Neural cell (in vitro differentiated cells): Measurements from ENCODE around the gene RANBP1. TPM values are rescaled to one million over a fixed set of nuclear protein-coding genes. Genes with fewer than 3 reads are reported as not detected.

Experiments used
- H2AFZ ChIP-seq: fragments of 200-600, 300-800 bp; sonication (generic), shearing (Covaris generic); 2 replicates; pipeline ENCODE4 v1.6.0; 2014; ENCODE audit warnings: low read depth, mild to moderate bottlenecking, antibody characterized with exemption, low read length, moderate library complexity
- H3F3A ChIP-seq: fragments of 200-600 bp; shearing (Covaris generic); 2 replicates; pipeline ENCODE4 v1.6.1; 2016; ENCODE audit warnings: mild to moderate bottlenecking, moderate library complexity, mixed read lengths, antibody characterized with exemption, low read length; ENCODE audit not compliant: insufficient read depth, poor library complexity, severe bottlenecking
- H3K27ac ChIP-seq: fragments of 200-600, 300-800 bp; sonication (generic), shearing (Covaris generic); 2 replicates; pipeline ENCODE4 v1.5.1; 2014; ENCODE audit warnings: mild to moderate bottlenecking, low read length, moderate library complexity
- H3K27me3 ChIP-seq: fragments of 300-800, 200-600 bp; sonication (generic), shearing (Covaris generic); 2 replicates; pipeline ENCODE4 v1.6.0; 2014; ENCODE audit warnings: mild to moderate bottlenecking, low read depth, low read length, moderate library complexity; ENCODE audit not compliant: insufficient read depth
- H3K36me3 ChIP-seq: fragments of 300-800, 200-600 bp; sonication (generic), shearing (Covaris generic); 2 replicates; pipeline ENCODE4 v1.5.1; 2014; ENCODE audit warnings: mild to moderate bottlenecking, antibody characterized with exemption, low read length, moderate library complexity; ENCODE audit not compliant: insufficient read depth
- H3K4me2 ChIP-seq: fragments of 300-800, 200-600 bp; sonication (generic), shearing (Covaris generic); 2 replicates; pipeline ENCODE4 v1.6.0; 2014; ENCODE audit warnings: mild to moderate bottlenecking, low read length
- H3K4me3 ChIP-seq: fragments of 300-800, 200-600 bp; sonication (generic), shearing (Covaris generic); 2 replicates; pipeline ENCODE4 v1.5.1; 2014; ENCODE audit warnings: mild to moderate bottlenecking, low read length, moderate library complexity
- H3K79me2 ChIP-seq: fragments of 200-600 bp; shearing (Covaris generic); replicated peaks from 2 replicates; pipeline ENCODE4 v1.6.0; 2014; ENCODE audit warnings: mild to moderate bottlenecking, low read length, moderate library complexity; ENCODE audit not compliant: insufficient read depth
- H3K9ac ChIP-seq: fragments of 300-800, 200-600 bp; sonication (generic), shearing (Covaris generic); 2 replicates; pipeline ENCODE4 v1.6.1; 2016; ENCODE audit warnings: mild to moderate bottlenecking, low read length, mixed read lengths
- H3K9me2 ChIP-seq: fragments of 200-600 bp; shearing (Covaris generic); 2 replicates; pipeline ENCODE4 v1.6.1; 2016; ENCODE audit warnings: mild to moderate bottlenecking, low read length, mixed read lengths; ENCODE audit not compliant: insufficient read depth
- H3K9me3 ChIP-seq: fragments of 200-600, 300-800 bp; sonication (generic), shearing (Covaris generic); 2 replicates; pipeline ENCODE4 v1.6.1; 2016; ENCODE audit warnings: mild to moderate bottlenecking, mixed run types, low read length, moderate library complexity, mixed read lengths
- H4K20me1 ChIP-seq: fragments of 200-600 bp; shearing (Covaris generic); 2 replicates; pipeline ENCODE4 v1.6.1; 2016; ENCODE audit warnings: mild to moderate bottlenecking, mixed run types; ENCODE audit not compliant: insufficient read depth
- EP300 ChIP-seq: fragments of 450-650 bp; conservative IDR thresholded peaks from 2 replicates; pipeline ENCODE4 v1.6.1; 2014; ENCODE audit warnings: antibody characterized with exemption, mild to moderate bottlenecking, moderate library complexity; ENCODE audit not compliant: poor library complexity, severe bottlenecking
- EZH2 ChIP-seq: fragments of 200-600, 300-800 bp; shearing (Covaris generic), sonication (generic); IDR thresholded peaks from 2 replicates; pipeline ENCODE4 v1.6.1; 2014; ENCODE audit warnings: antibody characterized with exemption, low read length, borderline replicate concordance, mild to moderate bottlenecking; ENCODE audit not compliant: insufficient read depth, poor library complexity, severe bottlenecking
- MXI1 ChIP-seq: fragments of 450-650 bp; conservative IDR thresholded peaks from 2 replicates; pipeline ENCODE4 v1.6.1; 2014; ENCODE audit warnings: antibody characterized with exemption, mild to moderate bottlenecking; ENCODE audit not compliant: poor library complexity, severe bottlenecking
- POLR2AphosphoS5 ChIP-seq: IDR thresholded peaks from 2 replicates; pipeline ENCODE4 v1.6.1; 2012
- RAD21 ChIP-seq: fragments of 450-650 bp; conservative IDR thresholded peaks from 2 replicates; pipeline ENCODE4 v1.6.1; 2014; ENCODE audit warnings: antibody characterized with exemption, mild to moderate bottlenecking, moderate library complexity
- SMC3 ChIP-seq: fragments of 450-650 bp; conservative IDR thresholded peaks from 2 replicates; pipeline ENCODE4 v1.6.1; 2014; ENCODE audit warnings: antibody characterized with exemption, mild to moderate bottlenecking, moderate library complexity; ENCODE audit not compliant: poor library complexity
- TAF1 ChIP-seq: IDR thresholded peaks from 2 replicates; pipeline ENCODE4 v1.6.1; 2012; ENCODE audit warnings: low read depth
- polyA plus RNA-seq: library from polyadenylated mRNA; depleted of rRNA; stranded (reverse); fragments of >200 nt; gene quantifications from 2 replicates; pipeline ENCODE4 v1.2.3, GENCODE V29; 2014
- small RNA-seq, 3 experiments: library from RNA; depleted of rRNA; stranded (forward); fragments of <200 nt; gene quantifications; one replicate each; pipeline ENCODE3, GENCODE V24; 2012
- TF ChIP-seq, protein P1 (sequence below): fragments of 450-650 bp; IDR thresholded peaks from 2 replicates; pipeline ENCODE4 v1.5.1; 2014; ENCODE audit warnings: antibody characterized with exemption, mild to moderate bottlenecking, moderate library complexity; ENCODE audit not compliant: poor library complexity, severe bottlenecking
- TF ChIP-seq, protein P2 (sequence below): IDR thresholded peaks from 2 replicates; pipeline ENCODE4 v1.6.1; 2012; ENCODE audit warnings: borderline replicate concordance

The RANBP1 gene
- polyA plus RNA-seq, 1 donor from 2014 or later, result 360 TPM

DNA sequence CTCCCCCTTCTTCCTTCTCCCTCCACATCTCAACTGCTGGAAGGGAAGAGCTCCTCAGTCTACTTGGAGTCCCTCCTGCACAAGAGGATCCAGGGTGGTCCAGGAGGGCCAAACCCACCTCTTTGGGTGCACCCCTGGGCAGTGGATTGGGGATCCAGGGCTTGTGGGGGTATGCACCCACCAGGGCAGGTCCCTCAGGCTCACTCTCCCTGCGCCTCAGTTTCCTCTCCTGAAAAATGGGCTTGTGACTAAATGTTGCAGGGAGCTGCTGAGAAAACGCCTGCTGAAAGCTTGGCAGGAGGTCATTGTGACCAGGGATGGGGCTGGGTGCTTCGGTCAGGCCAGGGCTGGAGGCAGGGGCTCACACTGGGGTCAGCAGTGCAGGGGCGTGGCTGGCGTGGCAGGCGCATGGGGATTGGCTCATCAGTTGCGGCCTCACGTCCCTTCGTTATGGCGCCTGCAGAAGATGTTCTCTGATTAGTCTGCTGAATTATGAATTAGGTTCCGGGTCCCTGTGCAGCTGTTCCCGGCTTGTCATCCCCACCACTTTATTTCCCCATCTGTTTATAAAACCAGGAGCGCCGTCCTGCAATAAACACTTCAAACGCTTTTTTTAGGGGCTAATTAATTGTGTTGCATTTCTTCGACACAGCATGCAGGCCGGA, 60.6 kb downstream of the RANBP1 start:
- no peaks in the 10 kb centered on the region for H4K20me1 ChIP-seq
- H3F3A ChIP-seq, result no peaks in the 10 kb centered on the region
- H3K79me2 ChIP-seq, result no peaks in the 10 kb centered on the region
- no peak overlapping the region for H3K27ac ChIP-seq
- H3K27me3 ChIP-seq, result no peaks in the 10 kb centered on the region
- H3K4me3 ChIP-seq, result no peak overlapping the region
- TF ChIP-seq MXI1 (no peak), EP300 (no peak), EZH2 (no peak), SMC3 (no peak), RAD21 (no peak), TAF1 (no peak), POLR2AphosphoS5 (no peak)
- TF ChIP-seq, protein P1, sequence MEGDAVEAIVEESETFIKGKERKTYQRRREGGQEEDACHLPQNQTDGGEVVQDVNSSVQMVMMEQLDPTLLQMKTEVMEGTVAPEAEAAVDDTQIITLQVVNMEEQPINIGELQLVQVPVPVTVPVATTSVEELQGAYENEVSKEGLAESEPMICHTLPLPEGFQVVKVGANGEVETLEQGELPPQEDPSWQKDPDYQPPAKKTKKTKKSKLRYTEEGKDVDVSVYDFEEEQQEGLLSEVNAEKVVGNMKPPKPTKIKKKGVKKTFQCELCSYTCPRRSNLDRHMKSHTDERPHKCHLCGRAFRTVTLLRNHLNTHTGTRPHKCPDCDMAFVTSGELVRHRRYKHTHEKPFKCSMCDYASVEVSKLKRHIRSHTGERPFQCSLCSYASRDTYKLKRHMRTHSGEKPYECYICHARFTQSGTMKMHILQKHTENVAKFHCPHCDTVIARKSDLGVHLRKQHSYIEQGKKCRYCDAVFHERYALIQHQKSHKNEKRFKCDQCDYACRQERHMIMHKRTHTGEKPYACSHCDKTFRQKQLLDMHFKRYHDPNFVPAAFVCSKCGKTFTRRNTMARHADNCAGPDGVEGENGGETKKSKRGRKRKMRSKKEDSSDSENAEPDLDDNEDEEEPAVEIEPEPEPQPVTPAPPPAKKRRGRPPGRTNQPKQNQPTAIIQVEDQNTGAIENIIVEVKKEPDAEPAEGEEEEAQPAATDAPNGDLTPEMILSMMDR, result no peak
- TF ChIP-seq, protein P2, sequence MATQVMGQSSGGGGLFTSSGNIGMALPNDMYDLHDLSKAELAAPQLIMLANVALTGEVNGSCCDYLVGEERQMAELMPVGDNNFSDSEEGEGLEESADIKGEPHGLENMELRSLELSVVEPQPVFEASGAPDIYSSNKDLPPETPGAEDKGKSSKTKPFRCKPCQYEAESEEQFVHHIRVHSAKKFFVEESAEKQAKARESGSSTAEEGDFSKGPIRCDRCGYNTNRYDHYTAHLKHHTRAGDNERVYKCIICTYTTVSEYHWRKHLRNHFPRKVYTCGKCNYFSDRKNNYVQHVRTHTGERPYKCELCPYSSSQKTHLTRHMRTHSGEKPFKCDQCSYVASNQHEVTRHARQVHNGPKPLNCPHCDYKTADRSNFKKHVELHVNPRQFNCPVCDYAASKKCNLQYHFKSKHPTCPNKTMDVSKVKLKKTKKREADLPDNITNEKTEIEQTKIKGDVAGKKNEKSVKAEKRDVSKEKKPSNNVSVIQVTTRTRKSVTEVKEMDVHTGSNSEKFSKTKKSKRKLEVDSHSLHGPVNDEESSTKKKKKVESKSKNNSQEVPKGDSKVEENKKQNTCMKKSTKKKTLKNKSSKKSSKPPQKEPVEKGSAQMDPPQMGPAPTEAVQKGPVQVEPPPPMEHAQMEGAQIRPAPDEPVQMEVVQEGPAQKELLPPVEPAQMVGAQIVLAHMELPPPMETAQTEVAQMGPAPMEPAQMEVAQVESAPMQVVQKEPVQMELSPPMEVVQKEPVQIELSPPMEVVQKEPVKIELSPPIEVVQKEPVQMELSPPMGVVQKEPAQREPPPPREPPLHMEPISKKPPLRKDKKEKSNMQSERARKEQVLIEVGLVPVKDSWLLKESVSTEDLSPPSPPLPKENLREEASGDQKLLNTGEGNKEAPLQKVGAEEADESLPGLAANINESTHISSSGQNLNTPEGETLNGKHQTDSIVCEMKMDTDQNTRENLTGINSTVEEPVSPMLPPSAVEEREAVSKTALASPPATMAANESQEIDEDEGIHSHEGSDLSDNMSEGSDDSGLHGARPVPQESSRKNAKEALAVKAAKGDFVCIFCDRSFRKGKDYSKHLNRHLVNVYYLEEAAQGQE, result no peak
- H3K9ac ChIP-seq, result no peak overlapping the region
- H2AFZ ChIP-seq, result no peak overlapping the region
- no peaks in the 10 kb centered on the region for H3K36me3 ChIP-seq
- no peaks in the 10 kb centered on the region for H3K9me3 ChIP-seq
- no peaks in the 10 kb centered on the region for H3K9me2 ChIP-seq
- no peak overlapping the region for H3K4me2 ChIP-seq

Small RNA genes within 50 kb of the gene (small RNA-seq; reads per million reads assigned to genes)
- gene MIR6816, result 0 to 9.3 (median 0.61) reads per million in 3 experiments
- gene RF00017, result 0 reads per million in 3 experiments
- 0 reads per million in 3 experiments for gene RF00599

Other genes with a start within 250 kb of the RANBP1 start
- gene COMT, start 174.3 kb upstream of the RANBP1 start, polyA plus RNA-seq, result 14.2 and 27.6 TPM in 2 replicates
- 3.5 and 4.1 TPM in 2 replicates for gene TXNRD2, start 174.3 kb upstream of the RANBP1 start, polyA plus RNA-seq
- 112 and 134 TPM in 2 replicates for gene ARVCF, start 99.3 kb upstream of the RANBP1 start, polyA plus RNA-seq
- 12.7 and 15.4 TPM in 2 replicates for gene TANGO2, start 95.0 kb upstream of the RANBP1 start, polyA plus RNA-seq
- gene DGCR8, start 35.9 kb upstream of the RANBP1 start, polyA plus RNA-seq, result 48.9 and 52.3 TPM in 2 replicates
- 96.7 and 103 TPM in 2 replicates for gene TRMT2A, start 1.1 kb downstream of the RANBP1 start, polyA plus RNA-seq
- 4.5 and 11.4 TPM in 2 replicates for gene ZDHHC8, start 15.7 kb downstream of the RANBP1 start, polyA plus RNA-seq
- gene CCDC188, start 35.0 kb downstream of the RANBP1 start, polyA plus RNA-seq, result not detected in 2 replicates
- gene RTN4R, start 152.2 kb downstream of the RANBP1 start, polyA plus RNA-seq, result 12.1 and 13.6 TPM in 2 replicates
- 117 and 125 TPM in 2 replicates for gene DGCR6L, start 204.0 kb downstream of the RANBP1 start, polyA plus RNA-seq